Vagina (tissue), 2 donors: ENCODE data around the gene EML6.

Source experiments
- POLR2A ChIP-seq, 2 donors: fragments of 450-650 bp; IDR thresholded peaks; one replicate each; pipeline ENCODE4 v1.6.1; 2017; ENCODE audit warnings: antibody characterized with exemption in 2 of 2, mild to moderate bottlenecking in 2 of 2, moderate library complexity in 2 of 2
- POLR2AphosphoS5 ChIP-seq, 2 donors: sonication (generic); formaldehyde crosslinking; IDR thresholded peaks; one replicate each; pipeline ENCODE4 v1.9.0; 2017; ENCODE audit warnings: antibody characterized with exemption in 2 of 2, mild to moderate bottlenecking in 2 of 2, low read depth in 1 of 2; ENCODE audit not compliant: insufficient read depth in 1 of 2

DNA sequence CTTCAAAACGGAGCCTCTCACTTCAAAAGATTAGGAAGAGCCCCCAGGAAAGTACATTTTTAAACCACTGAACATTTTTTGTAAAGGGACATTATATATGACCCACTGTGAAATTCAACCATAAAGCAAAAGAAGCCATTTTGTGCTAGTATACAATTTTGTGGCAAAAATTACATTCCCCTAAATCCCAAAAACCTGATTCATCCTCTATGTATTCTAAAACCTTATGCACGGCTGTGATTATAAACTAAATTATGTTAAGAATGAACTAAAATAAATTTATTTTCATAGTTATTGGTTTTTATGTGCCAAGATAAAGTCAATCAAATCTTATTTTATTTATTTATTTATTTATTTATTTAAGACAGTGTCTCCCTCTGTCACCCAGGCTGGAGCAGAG, 278.3 kb downstream of the EML6 start:
- no peak for TF ChIP-seq POLR2AphosphoS5 (IDR thresholded peaks at IDR 0.05; ENCODE audit: insufficient read depth in 1 of 2, low read depth in 1 of 2)
- no peak for TF ChIP-seq POLR2A (IDR thresholded peaks at IDR 0.05)
